Myocyte (in vitro differentiated cells): ENCODE measurements around the gene ATL2. TPM values are rescaled to one million over a fixed set of nuclear protein-coding genes. Genes with fewer than 3 reads are reported as not detected.
"Not testable (repeated sequence)": the region's sequence is repeated elsewhere in the genome, so short reads cannot be mapped to it uniquely, and the experiment has no call there.

Experiments used
- DNase-seq: peaks from one replicate; pipeline ENCODE4 v3.0.0-alpha.2; 2012; ENCODE audit warnings: low read depth
- total RNA-seq: library from RNA; depleted of rRNA; stranded (reverse); fragments of >200 nt; gene quantifications from 2 replicates; pipeline ENCODE4 v1.2.3, GENCODE V29; 2014

The ATL2 gene
- total RNA-seq, 1 donor from 2014 or later = 110 TPM

- DNase-seq = no peak
These were observed 46.3 kb downstream of the ATL2 start for GRCh38 chr2:38330754-38331153.

DNA sequence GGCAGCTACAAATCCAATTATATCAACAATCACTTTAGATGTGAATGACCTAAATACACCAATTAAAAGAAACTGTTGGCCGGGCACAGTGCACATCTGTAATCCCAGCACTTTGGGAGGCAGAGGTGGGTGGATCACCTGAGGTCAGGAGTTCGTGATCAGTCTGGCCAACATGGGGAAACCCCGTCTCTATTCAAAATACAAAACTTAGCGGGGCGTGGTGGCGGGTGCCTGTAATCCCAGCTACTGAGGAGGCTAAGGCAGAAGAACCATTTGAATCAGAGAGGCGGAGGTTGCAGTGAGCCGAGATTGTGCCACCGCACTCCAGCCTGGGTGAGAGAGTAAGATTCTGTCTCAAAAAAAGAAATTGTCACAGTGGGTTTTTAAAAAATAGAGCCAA, 49.5 kb downstream of the ATL2 start:
- DNase-seq = no peak

DNA sequence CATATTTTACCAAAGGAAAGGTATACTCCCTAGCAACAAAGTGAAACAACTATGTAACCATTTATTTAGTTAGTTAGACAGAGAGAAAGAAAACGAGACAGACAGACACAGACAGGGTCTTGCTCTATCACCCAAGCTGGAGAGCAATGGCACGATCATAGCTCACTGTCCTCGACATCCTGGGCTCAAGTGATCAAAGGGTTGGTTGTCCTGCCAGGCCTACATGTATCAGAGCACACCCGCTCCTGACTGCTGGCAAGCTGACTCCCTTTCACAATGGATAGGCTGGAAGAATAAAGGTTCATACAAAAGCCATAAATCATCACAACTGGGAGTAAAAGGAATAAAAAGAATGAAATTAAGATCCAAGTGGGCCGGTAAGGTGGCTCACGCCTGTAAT, 53.5 kb downstream of the ATL2 start:
- peak; percentile 2 for DNase-seq

- DNase-seq = no peak
These were observed 54.7 kb downstream of the ATL2 start for GRCh38 chr2:38322224-38322914.

- DNase-seq = not testable (repeated sequence)
These were observed 57.8 kb downstream of the ATL2 start for GRCh38 chr2:38319240-38319639.

GRCh38 chr2:38317725-38318124, 59.3 kb downstream of the ATL2 start:
- no peak for DNase-seq

- peak; percentile 71 for DNase-seq
These were observed 61.3 kb downstream of the ATL2 start for GRCh38 chr2:38315707-38316333.

GRCh38 chr2:38308821-38309220, 68.3 kb downstream of the ATL2 start:
- DNase-seq = no peak

DNA sequence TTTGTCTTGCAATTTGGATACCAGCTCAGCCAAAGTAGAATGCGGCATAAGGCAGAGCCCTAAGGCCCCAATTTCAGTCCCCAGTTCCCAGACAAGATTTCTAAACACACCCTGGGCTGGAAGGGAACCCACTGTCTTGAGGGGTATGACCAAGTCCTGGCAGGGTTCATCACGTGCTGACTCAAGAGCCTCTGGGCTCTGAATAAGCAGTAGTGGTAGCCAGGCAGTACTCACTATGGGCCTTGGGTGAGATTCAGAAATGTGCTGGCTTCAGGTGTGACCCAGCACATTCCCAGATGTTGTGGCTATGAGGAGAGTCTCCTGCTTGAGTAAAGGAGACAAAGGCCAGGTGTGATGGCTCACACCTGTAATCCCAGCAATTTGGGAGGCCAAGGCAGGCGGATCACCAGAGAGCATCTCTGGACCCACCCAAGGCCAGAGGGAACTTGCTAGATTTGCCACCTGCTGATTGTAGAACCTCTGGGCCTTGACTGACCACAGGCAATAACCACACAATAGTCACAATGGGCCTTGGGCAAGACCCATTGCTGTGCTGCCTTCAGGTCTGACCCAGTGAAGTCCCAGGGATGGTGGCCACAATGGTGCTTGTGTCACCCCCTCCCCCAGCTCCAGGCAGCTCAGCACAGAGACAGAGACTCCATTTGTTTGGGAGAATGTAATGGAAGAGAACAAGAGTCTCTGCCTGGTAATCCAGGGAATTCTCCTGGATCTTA, 74.9 kb downstream of the ATL2 start:
- peak; percentile 22 for DNase-seq

GRCh38 chr2:38301340-38301968, 75.6 kb downstream of the ATL2 start:
- DNase-seq = no peak

- DNase-seq = no peak
These were observed 78.5 kb downstream of the ATL2 start for GRCh38 chr2:38298539-38298938.

DNA sequence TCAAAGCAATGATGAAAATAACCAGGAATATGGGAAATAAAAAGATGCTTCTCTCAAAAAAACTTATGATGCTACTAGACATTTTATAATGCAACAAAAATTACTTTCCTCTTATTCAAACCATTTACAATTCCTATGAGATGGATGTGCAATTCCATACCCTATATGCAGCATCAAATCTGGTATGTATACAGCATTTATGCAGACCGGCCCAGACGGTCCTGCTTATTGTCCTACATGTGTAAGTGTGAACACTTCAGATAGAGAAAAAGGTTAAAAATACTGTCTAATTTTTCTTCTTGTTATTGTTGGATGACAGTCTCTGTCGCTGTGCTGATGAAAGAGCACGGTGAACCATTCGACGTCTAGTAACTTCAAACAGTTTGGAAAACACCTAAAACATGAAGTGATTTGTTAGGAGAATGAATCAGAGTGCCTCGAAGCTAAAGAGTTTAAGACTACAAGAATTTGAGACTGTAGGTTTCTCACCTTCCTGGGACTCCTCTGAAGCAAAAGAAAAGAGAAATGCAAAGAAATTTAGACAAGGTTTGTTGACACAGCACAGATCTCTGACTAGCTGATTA, 80.8 kb downstream of the ATL2 start:
- DNase-seq = no peak

DNA sequence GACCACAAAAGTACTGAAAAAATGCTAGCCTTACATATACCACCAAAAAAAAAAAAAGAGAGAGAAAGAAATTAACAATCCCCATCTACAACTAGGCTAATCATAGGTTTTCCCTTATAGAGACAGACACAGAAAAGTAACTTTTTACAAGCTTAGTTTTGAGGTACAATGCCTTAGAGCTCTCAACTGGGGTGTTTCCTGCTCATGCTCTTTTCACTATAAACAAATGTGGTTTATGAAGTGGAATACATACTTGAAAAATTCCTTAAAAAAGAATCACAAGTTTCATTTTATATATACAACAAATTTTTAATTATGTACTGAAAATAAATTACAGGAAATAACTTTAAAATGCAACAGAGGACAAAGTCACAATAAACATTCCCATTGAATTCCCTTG, 82.5 kb downstream of the ATL2 start:
- no peak for DNase-seq

DNA sequence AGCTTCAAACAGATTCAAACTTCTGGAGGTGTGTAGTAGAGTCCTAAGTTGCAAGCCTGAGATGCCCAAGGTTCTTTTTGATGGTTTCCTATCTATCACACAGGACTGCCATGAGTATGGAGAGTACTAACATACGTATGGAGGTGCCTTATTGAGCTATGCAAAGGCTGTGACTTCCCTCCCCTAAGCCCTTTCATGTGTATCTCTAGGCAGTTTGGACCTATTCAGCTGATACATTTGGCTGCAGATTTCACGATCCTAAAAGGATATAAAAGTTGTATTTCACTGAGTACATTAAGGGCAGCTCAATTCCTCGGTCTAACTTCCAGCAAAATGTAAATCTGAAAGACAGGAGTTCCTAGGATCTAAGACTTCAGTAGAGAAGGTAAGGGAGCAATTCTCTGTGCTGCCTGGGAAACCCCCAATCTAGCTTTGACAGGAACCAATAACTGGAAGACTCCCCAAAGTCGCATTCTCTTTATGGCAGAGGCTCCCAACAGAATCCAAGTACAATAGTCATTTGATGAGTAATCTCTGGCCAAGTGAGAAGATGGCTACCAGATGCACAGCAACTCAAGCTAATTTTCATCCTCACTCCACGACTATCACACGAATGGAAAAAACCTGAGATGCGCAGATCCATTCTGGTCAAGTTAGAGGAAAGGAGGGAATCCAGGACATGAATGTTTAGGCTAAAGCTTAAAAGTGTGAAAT, 83.8 kb downstream of the ATL2 start:
- no peak for DNase-seq

DNA sequence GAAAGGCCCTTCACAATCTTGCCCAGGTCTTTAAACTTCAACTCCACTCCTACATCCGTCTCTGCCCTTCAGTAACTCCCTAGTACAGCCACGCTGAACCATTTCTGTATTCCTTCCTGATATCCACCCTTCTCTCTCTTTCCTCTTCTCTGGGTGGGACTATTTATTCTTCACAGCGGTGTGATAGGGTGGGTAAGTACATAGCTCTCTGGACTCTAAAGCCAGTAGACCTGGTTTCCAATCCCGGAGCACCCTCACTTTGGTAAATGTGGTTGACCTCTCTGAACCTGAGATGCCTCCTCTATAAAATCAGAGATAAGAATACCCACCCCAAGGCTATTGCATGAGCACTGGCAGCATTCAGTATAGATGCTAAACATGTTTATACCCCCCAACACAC, 86.7 kb downstream of the ATL2 start:
- DNase-seq = peak; percentile 38

DNA sequence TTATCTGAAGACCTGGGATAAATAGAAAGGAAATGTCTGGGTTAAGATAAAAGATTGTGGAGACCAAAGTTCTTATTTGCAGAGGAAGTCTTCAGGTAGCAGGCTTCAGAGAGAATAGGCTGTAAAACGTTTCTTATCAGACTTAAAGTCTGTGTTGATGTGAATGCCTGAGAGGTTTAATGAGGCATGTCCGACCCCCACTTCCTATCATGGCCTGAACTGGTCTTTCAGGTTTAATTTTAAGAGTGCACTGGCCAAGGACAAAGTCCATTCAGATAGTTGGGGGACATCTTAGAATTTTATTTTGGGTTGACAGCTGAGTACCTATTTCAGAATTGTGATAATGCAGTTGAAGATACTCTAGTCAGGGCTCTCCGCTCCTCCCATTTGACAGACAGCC, 92.1 kb downstream of the ATL2 start:
- DNase-seq = no peak

GRCh38 chr2:38281095-38281742, 95.9 kb downstream of the ATL2 start:
- DNase-seq = no peak

- DNase-seq = no peak
These were observed 97.9 kb downstream of the ATL2 start for GRCh38 chr2:38279201-38279600.

DNA sequence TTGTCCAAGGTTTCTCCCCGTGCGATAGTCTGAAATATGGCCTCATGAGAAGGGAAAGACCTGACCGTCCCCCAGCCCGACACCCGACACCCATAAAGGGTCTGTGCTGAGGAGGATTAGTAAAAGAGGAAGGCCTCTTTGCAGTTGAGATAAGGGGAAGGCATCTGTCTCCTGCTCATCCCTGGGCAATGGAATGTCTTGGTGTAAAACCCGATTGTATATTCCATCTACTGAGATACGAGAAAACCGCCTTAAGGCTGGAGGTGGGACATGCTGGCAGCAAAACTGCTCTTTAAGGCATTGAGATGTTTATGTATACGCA, 99.0 kb downstream of the ATL2 start:
- not testable (repeated sequence) for DNase-seq

DNA sequence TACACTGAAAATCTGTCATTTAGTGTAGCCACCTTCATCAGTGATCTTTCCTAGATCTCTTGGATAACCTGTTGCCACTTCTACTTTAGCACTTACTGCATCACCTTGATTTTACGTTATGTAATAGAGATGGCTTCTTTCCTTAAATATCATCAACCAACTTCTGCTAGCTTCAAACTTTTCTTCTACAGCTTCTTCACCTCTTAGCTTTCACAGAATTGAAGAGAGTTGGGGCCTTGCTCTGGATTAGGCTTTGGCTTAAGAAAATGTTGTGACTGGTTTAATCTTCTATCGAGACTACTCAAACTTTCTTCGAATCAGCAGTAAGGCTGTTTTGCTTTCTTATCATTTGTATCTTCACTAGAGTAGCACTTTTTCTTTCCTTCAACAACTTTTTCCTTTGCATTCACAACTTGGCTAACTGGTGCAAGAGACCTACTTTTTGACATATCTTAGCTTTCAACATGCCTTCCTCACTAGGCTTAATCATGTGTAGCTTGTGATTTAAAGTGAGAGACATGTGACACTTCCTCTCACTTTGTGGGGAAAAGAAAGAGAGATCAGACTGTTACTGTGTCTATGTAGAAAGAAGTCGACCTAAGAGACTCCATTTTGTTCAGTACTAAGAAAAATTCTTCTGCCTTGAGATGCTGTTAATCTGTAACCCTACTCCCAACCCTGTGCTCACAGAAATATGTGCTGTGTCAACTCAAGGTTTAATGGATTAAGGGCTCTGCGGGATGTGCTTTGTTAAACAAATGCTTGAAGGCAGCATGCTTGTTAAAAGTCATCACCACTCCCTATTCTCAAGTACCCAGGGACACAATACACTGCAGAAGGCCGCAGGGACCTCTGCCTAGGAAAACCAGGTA, 99.6 kb downstream of the ATL2 start:
- DNase-seq = no peak
